GM12892 (cell line): Measurements from ENCODE around the gene ADSL.

Experiments
- POLR2A ChIP-seq: IDR thresholded peaks from 2 replicates; pipeline ENCODE4 v1.6.1; 2011; ENCODE audit warnings: low read depth, low read length, control low read depth
- POLR2AphosphoS5 ChIP-seq: IDR thresholded peaks from 2 replicates; pipeline ENCODE4 v1.6.1; 2011; ENCODE audit warnings: low read depth, low read length, control low read depth

DNA sequence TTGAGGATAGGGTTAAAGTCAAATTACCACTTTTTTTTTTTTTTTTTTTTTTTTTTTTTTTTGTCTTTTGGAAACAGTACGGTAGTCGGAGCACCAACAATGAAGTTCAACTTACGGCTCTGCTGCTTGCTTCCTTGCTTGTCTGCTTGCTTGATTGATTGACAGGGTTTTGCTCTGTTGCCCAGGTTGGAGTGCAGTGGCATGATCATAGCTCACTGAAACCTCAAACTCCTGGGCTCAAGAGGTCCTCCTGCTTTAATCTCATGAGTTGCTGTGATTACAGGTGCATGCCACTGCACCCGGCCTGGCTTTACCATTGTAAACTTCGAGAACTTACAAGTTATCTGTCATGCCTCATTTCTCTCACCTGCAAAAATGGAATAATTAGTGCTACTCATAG, 29.8 kb downstream of the ADSL start:
- TF ChIP-seq POLR2A = no peak
- TF ChIP-seq POLR2AphosphoS5 = no peak
